ENCODE data around the gene NTSR1. TPM values are rescaled to one million over a fixed set of nuclear protein-coding genes. Genes with fewer than 3 reads are reported as not detected.

The NTSR1 gene
- polyA plus RNA-seq, 4 donors: 0.99 to 1.6 (median 1.5) TPM

- no peak for DNase-seq (ENCODE audit: low read depth in 4 of 4, low spot score in 2 of 4)
These were observed 15.3 kb downstream of the NTSR1 start for GRCh38 chr20:62723768-62724450.

GRCh38 chr20:62724692-62725595, 16.3 kb downstream of the NTSR1 start:
- DNase-seq (ENCODE audit: low read depth in 4 of 4, low spot score in 2 of 4): no peak

- no peak for DNase-seq (ENCODE audit: low read depth in 4 of 4, low spot score in 2 of 4)
These were observed 17.1 kb downstream of the NTSR1 start for GRCh38 chr20:62725596-62726268.

- DNase-seq (ENCODE audit: low read depth in 4 of 4, low spot score in 2 of 4): no peak
These were observed 17.6 kb downstream of the NTSR1 start for GRCh38 chr20:62726276-62726675.

- no peak for DNase-seq (ENCODE audit: low read depth in 4 of 4, low spot score in 2 of 4)
These were observed 18.3 kb downstream of the NTSR1 start for GRCh38 chr20:62726716-62727583.

GRCh38 chr20:62727584-62728027, 19.0 kb downstream of the NTSR1 start:
- no peak for DNase-seq (ENCODE audit: low read depth in 4 of 4, low spot score in 2 of 4)

- no peak for DNase-seq (ENCODE audit: low read depth in 4 of 4, low spot score in 2 of 4)
These were observed 19.6 kb downstream of the NTSR1 start for GRCh38 chr20:62728028-62728780.

- DNase-seq (ENCODE audit: low read depth in 4 of 4, low spot score in 2 of 4): no peak
These were observed 20.2 kb downstream of the NTSR1 start for GRCh38 chr20:62728781-62729300.

- DNase-seq (ENCODE audit: low read depth in 4 of 4, low spot score in 2 of 4): no peak
These were observed 21.8 kb downstream of the NTSR1 start for GRCh38 chr20:62730481-62730880.

GRCh38 chr20:62732031-62732760, 23.6 kb downstream of the NTSR1 start:
- DNase-seq (ENCODE audit: low read depth in 4 of 4, low spot score in 2 of 4): no peak

GRCh38 chr20:62732842-62733525, 24.3 kb downstream of the NTSR1 start:
- DNase-seq (ENCODE audit: low read depth in 4 of 4, low spot score in 2 of 4): no peak

GRCh38 chr20:62733526-62733842, 24.8 kb downstream of the NTSR1 start:
- no peak for DNase-seq (ENCODE audit: low read depth in 4 of 4, low spot score in 2 of 4)

- DNase-seq (ENCODE audit: low read depth in 4 of 4, low spot score in 2 of 4): no peak
These were observed 25.3 kb downstream of the NTSR1 start for GRCh38 chr20:62733891-62734290.

- no peak for DNase-seq (ENCODE audit: low read depth in 4 of 4, low spot score in 2 of 4)
These were observed 25.7 kb downstream of the NTSR1 start for GRCh38 chr20:62734326-62734725.

GRCh38 chr20:62734881-62735280, 26.2 kb downstream of the NTSR1 start:
- no peak for DNase-seq (ENCODE audit: low read depth in 4 of 4, low spot score in 2 of 4)

GRCh38 chr20:62735331-62735821, 26.7 kb downstream of the NTSR1 start:
- DNase-seq (ENCODE audit: low read depth in 4 of 4, low spot score in 2 of 4): no peak

GRCh38 chr20:62736026-62736406, 27.4 kb downstream of the NTSR1 start:
- no peak for DNase-seq (ENCODE audit: low read depth in 4 of 4, low spot score in 2 of 4)

- DNase-seq (ENCODE audit: low read depth in 4 of 4, low spot score in 2 of 4): no peak
These were observed 27.9 kb downstream of the NTSR1 start for GRCh38 chr20:62736407-62737071.

Measured in left renal cortex interstitium (tissue), 4 donors.